ENCODE data around the gene COL11A2.

The COL11A2 gene

GRCh38 chr6:33191383-33192104 is 723 bp downstream of the COL11A2 start:
- no peak for DNase-seq

DNA sequence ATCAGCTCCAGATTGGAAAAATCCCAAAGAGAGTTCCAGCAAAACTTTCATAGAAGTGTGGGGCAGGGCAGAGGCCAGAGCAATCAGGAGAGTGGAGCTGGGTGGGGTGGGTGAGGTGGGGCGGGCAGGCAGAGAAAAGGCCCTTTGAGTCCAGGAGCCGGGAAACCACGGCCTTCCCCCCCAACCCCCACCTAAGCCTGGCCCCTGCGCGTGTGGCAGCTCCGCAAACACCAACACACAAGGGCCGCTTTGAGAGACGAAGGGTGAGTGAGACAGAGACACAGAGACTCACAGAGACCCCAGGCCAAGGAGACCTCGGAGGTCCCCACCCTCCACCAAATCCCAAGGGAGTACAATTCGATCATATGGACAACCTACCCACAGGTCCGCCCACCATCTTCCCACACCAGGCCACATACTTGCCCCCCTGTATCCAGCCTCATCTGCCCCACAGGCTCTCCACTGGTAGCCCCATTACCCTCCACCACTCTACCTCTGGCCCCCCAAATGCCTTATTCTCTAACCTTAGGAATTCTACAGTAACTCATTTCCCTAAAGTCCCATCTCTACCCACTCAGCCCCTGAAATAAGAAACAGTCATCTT is 1.7 kb downstream of the COL11A2 start:
- DNase-seq = no peak

- no peak for DNase-seq
Measured at GRCh38 chr6:33189625-33190448, 2.4 kb downstream of the COL11A2 start.

DNA sequence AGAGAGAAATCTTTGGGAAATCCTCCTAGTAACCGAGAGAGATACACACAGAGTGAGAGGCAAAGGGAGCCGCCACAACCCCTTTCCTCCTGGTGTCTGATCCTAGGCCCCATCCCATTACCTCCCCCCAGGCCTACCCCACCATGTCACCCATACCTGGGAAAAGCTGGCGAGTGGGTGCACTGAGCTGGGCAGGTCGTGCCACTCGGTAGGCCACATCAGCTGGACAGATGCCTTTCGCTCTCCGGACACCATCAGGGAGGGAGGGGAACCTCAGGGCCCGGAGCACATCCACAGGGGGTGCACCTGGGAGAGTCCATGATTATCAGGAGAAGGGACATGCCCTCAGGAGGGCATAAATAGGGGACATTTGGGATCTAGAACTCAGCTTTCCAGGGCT is 3.1 kb downstream of the COL11A2 start:
- no peak for DNase-seq

DNA sequence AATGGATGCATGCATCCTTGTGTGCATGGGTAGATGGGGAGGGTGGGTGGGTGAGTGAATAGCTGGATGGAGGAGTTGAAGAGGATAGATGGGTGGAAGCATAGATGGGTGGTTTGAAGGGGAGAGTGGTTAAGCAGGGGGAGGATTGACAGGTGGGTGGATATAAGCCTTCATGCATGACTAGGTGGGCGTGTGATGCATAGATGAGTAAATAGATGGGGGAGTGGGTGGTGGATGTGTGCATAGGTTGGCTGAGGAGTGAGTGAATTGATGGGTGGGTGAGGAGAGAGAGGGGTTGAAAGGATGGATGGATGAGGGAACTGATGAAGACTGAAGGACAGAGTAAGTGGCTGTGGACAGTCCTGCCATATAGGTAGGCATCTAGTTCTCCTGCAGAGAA is 4.5 kb downstream of the COL11A2 start:
- no peak for DNase-seq

GRCh38 chr6:33185654-33186187 is 6.5 kb downstream of the COL11A2 start:
- no peak for DNase-seq

DNA sequence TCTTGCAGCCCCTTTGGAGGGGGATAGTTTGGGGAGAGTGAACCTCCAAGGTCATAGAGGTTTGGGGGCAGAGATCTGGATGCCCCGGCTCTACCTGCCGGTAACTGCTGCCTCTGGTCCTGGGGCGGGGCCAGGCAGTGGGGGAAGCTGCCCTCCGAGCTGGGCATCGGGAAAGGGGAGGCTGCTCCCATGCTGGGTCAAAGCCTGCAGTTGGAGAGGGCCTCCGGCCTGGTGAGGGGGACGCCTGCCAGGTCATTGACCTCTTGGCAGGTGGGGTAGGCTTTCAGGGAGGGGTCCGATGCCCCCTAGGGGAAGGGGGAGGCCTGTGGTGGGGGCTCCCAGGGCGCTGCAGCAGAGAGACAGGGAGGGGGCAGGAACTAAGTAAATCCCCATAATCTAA is 7.1 kb downstream of the COL11A2 start:
- DNase-seq = no peak

GRCh38 chr6:33183071-33183683 is 9.1 kb downstream of the COL11A2 start:
- DNase-seq = peak in 1 of 5 donors; percentile 59

GRCh38 chr6:33181141-33181540 is 11.1 kb downstream of the COL11A2 start:
- DNase-seq = no peak

- DNase-seq = no peak
Measured at GRCh38 chr6:33178755-33179475, 13.4 kb downstream of the COL11A2 start.

- DNase-seq = no peak
Measured at GRCh38 chr6:33177552-33178446, 14.5 kb downstream of the COL11A2 start.

GRCh38 chr6:33176906-33177305 is 15.4 kb downstream of the COL11A2 start:
- DNase-seq = no peak

DNA sequence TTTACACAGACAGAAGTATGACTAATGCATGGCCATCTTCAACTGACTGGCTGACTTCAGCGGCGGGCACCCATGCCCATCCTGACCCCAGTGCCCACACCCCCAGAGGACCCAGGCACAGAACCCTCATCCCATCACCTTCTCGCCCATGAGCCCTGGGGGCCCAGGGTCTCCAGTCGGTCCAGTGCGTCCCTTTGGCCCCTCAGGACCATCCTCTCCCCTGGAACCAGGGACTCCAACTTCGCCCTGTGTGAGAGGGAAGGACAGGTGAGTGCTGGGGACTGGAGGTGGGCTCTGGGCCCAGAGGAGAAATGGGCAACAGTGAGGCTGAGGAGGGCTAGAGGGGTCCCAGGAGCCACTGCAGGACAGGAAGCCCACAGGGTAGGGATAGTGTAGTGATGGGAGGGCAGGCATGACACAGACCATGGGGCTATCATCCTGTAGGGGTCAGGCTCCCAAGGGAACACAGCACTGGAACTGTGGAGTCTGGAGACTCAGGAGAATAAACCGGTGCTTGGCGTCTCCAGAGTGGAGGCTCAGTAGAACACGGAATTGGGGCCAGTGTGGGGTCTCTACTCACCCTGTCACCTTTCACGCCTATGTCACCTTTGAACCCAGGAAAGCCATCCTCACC is 16.7 kb downstream of the COL11A2 start:
- DNase-seq = no peak

- DNase-seq = no peak
Measured at GRCh38 chr6:33174784-33175183, 17.5 kb downstream of the COL11A2 start.

GRCh38 chr6:33173535-33174180 is 18.6 kb downstream of the COL11A2 start:
- DNase-seq = no peak

DNA sequence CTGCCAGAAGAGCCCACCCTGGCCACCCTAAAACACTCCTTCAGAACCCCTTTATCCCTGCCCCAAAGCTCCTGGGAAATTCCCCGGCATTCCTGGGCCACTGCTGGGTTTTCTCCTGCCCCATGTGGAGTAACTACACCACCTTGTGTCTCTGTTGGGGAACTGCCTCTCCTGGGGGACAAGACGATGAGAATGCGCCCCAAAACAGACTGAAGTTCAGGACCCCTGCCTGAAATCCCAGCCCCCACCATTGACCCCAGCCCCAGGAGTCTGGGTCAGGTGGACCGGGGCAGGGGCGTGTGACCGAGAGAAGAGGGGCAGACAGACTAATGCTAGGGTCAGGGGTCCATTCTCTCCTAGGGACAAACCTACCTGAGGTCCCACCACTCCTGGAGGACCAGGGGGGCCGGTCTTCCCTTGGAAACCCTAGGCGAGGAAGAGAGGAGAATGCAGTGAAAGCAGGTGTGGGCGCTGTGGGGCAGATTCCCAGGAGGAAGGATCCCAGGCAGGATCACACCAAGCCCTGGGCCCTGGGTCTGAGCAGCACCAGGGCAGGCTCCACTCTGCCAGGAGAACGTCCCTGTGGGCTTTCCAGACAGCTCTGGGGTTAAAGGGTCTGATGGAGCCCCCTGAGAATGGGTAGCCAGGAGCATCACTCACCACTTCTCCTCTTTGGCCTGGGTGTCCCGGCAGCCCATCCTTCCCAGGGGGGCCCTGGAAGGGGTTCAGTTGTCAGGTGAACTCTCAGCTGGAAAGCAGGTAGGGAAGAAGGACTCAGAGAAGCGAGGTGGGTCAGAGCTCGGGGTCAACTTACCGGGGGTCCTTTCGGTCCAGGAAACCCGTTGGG is 19.4 kb downstream of the COL11A2 start:
- no peak for DNase-seq

DNA sequence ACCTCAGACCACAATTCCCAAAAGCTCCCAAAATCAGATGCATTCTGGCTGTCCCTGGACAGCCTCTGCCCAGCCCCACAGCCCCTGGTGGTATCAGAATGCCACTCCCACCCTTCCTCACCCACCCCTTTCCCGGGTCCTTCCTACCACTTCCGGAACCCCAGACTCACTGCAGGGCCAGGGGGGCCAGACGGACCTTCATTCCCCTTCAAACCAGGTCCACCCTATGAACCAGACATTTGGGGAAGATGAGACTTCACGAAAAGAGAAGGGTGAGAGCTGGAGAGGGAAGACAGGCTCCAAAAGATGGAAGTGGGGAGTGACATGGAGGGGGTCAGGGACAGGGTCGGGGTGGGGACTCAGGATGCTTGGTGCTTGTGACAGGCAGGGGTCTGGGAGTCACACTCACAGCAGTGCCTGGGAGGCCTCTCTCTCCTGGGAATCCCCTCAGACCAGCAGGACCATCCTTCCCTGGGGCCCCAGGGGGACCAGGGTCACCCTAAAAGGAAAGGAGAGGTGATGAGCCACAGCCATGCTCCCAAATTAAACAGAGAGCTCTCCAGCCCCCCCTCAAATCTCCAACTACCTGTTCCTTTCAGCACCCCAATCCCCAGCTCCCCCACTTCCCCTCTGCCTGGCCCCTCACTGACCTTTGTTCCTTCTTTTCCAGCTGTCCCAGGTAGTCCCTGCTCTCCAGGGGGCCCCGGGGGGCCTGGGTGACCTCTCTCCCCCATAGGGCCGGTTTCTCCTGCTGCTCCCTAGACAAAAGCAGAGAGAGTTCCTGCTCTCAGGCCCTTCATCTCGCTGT is 20.2 kb downstream of the COL11A2 start:
- no peak for DNase-seq
